Transverse colon (tissue), 4 donors: ENCODE data around the gene NUP85. TPM values are rescaled to one million over a fixed set of nuclear protein-coding genes. Genes with fewer than 3 reads are reported as not detected.

Experiments
- DNase-seq: peaks from one replicate; pipeline ENCODE4 v3.0.0-alpha.2; 2019
- H3K27ac ChIP-seq, 4 donors: fragments of 200-600 bp; sonication (generic); 2 replicates each; pipeline ENCODE4 v1.5.1; 2016 to 2018; ENCODE audit warnings: inconsistent platforms in 4 of 4
- H3K27me3 ChIP-seq: fragments of 200-600 bp; sonication (generic); 2 replicates; pipeline ENCODE4 v1.5.1; 2017; ENCODE audit warnings: inconsistent platforms
- H3K36me3 ChIP-seq, 4 donors: fragments of 200-600 bp; sonication (generic); 2 replicates each; pipeline ENCODE4 v1.5.1; 2017 to 2019; ENCODE audit warnings: inconsistent platforms in 4 of 4
- H3K4me1 ChIP-seq, 4 donors: fragments of 200-600 bp; sonication (generic); 2 replicates each; pipeline ENCODE4 v1.5.1; 2017 to 2020; ENCODE audit warnings: inconsistent platforms in 4 of 4
- H3K4me3 ChIP-seq, 4 donors: fragments of 200-600 bp; sonication (generic); 1 replicate in 1 of 4; 2 replicates in 3 of 4; pipeline versions ENCODE4 v1.5.1 to v1.6.1; 2017 to 2019; ENCODE audit warnings: inconsistent platforms in 4 of 4
- H3K9me3 ChIP-seq, 2 donors: fragments of 200-600 bp; sonication (generic); 2 replicates each; pipeline ENCODE4 v1.5.1; 2017 to 2019; ENCODE audit warnings: inconsistent platforms in 2 of 2
- CTCF ChIP-seq, 5 experiments: fragments of 200-600 bp in 3 of 5; fragments of 450-650 bp in 2 of 5; sonication (generic) in 3 of 5; IDR thresholded peaks; 1 replicate in 2 of 5; 2 replicates in 3 of 5; pipeline ENCODE4 v1.5.1; 2016 to 2017; ENCODE audit warnings: antibody characterized with exemption in 5 of 5, inconsistent platforms in 3 of 5, mild to moderate bottlenecking in 2 of 5, moderate library complexity in 1 of 5
- EP300 ChIP-seq: sonication (generic); formaldehyde crosslinking; IDR thresholded peaks from one replicate; pipeline ENCODE4 v1.6.1; 2017; ENCODE audit warnings: antibody characterized with exemption, low read depth
- POLR2A ChIP-seq: fragments of 450-650 bp; IDR thresholded peaks from one replicate; pipeline ENCODE4 v1.6.1; 2016; ENCODE audit warnings: antibody characterized with exemption, mild to moderate bottlenecking, moderate library complexity
- POLR2AphosphoS5 ChIP-seq, 3 donors: sonication (generic); formaldehyde crosslinking; IDR thresholded peaks; one replicate each; pipeline ENCODE4 v1.6.1; 2016; ENCODE audit warnings: antibody characterized with exemption in 3 of 3
- WGBS, 2 donors: methylation state at CpG; one replicate each; pipeline ENCODE4 v1.1.5; 2018; ENCODE audit warnings: low coverage in 1 of 2; 5-methylcytosine and 5-hydroxymethylcytosine counted together
- in situ Hi-C, 4 donors: fragments of 200-750 bp; cut with MboI; loops; one replicate each; pipeline versions ENCODE4 v1.15.0 to v1.15.1; 2017; ENCODE audit warnings: low sequenced_read_pairs in 3 of 4, low pct_ligation_motif_present in 1 of 4, low pct_unique_long_range_greater_than_20kb in 1 of 4
- intact Hi-C: fragments of 100-400 bp; cut with DNase I; formaldehyde crosslinking; loops from one replicate; pipeline ENCODE4 v1.15.1; 2023; ENCODE audit warnings: low total_unique reads
- total RNA-seq, 4 donors: library from RNA; depleted of rRNA; stranded (reverse); fragments of >200 nt; gene quantifications; one replicate each; pipeline ENCODE4 v1.1.0, GENCODE V29; 2016

Gene NUP85
- total RNA-seq, 4 donors from 2014 or later, result 13.1 to 204 (median 31.8) TPM

GRCh38 chr17:75285123-75285522 is 79.6 kb downstream of the NUP85 start:
- Histone ChIP-seq H3K36me3 (peaks cover 0 to 10% (median 4%) of the 10 kb centered on the region in 4 donors), H3K27me3 (no peaks in the 10 kb centered on the region), H3K4me3 (no peak overlapping the region), H3K9me3 (no peaks in the 10 kb centered on the region), H3K4me1 (peaks cover 4 to 10% (median 9%) of the 10 kb centered on the region in 4 donors), H3K27ac (no peak overlapping the region)
- no peak for DNase-seq
- intact Hi-C loops (no loop called here), in situ Hi-C loops (no loop called here)
- WGBS, 2 donors, result 85% methylated on average over 6 of the region's 6 CpGs; no CpG with 5 or more reads in 1 of the 2 donors
- TF ChIP-seq CTCF (IDR thresholded peaks at IDR 0.05) (no peak), EP300 (no peak), POLR2AphosphoS5 (IDR thresholded peaks at IDR 0.05) (no peak), POLR2A (no peak)

Other genes starting within 250 kb of the NUP85 start
- 100 to 1,000 TPM in 1 of 4 donors, 10 to 100 TPM in 3; 30.2 to 221 (median 50.7) TPM for gene HID1, start 232.9 kb upstream of the NUP85 start, total RNA-seq
- 1 to 10 TPM; 2.0 to 5.6 (median 3.6) TPM for gene CDR2L, start 218.0 kb upstream of the NUP85 start, total RNA-seq
- 10 to 100 TPM in 2 of 4 donors, under 1 TPM in 1, not detected in 1; 1.00 to 41.3 (median 37.4) TPM for gene MRPL58, start 193.0 kb upstream of the NUP85 start, total RNA-seq
- gene ATP5PD, start 158.7 kb upstream of the NUP85 start, total RNA-seq, result 100 to 1,000 TPM in 3 of 4 donors, 10 to 100 TPM in 1; 75.2 to 373 (median 245) TPM
- 10 to 100 TPM; 14.5 to 24.7 (median 19.7) TPM for gene KCTD2, start 158.5 kb upstream of the NUP85 start, total RNA-seq
- 10 to 100 TPM; 65.9 to 94.6 (median 79.5) TPM for gene SLC16A5, start 117.7 kb upstream of the NUP85 start, total RNA-seq
- 10 to 100 TPM in 3 of 4 donors, 1 to 10 TPM in 1; 8.2 to 41.1 (median 21.4) TPM for gene ARMC7, start 95.7 kb upstream of the NUP85 start, total RNA-seq
- 100 to 1,000 TPM; 162 to 247 (median 208) TPM for gene NT5C, start 73.9 kb upstream of the NUP85 start, total RNA-seq
- 100 to 1,000 TPM in 3 of 4 donors, 10 to 100 TPM in 1; 61.7 to 293 (median 219) TPM for gene JPT1, start 51.2 kb upstream of the NUP85 start, total RNA-seq
- 10 to 100 TPM in 3 of 4 donors, 1 to 10 TPM in 1; 6.4 to 56.5 (median 47.9) TPM for gene SUMO2, start 22.7 kb upstream of the NUP85 start, total RNA-seq
- gene GGA3, start 55.9 kb downstream of the NUP85 start, total RNA-seq, result 100 to 1,000 TPM in 1 of 4 donors, 10 to 100 TPM in 3; 36.2 to 134 (median 59.0) TPM
- 10 to 100 TPM; 27.1 to 54.0 (median 37.4) TPM for gene MRPS7, start 56.2 kb downstream of the NUP85 start, total RNA-seq
- 10 to 100 TPM in 3 of 4 donors, 1 to 10 TPM in 1; 9.0 to 44.0 (median 28.6) TPM for gene MIF4GD, start 65.6 kb downstream of the NUP85 start, total RNA-seq
- 10 to 100 TPM; 12.6 to 49.6 (median 20.7) TPM for gene SLC25A19, start 83.8 kb downstream of the NUP85 start, total RNA-seq
- gene GRB2, start 200.0 kb downstream of the NUP85 start, total RNA-seq, result 100 to 1,000 TPM; 105 to 183 (median 136) TPM